Ectodermal cell (in vitro differentiated cells): ENCODE measurements around the gene LDLRAD4.

Experiments
- H3K27ac ChIP-seq: 2 replicates; pipeline ENCODE4 v1.7.0; 2013; ENCODE audit warnings: mild to moderate bottlenecking, low read depth, low read length; ENCODE audit not compliant: insufficient read depth, poor library complexity, severe bottlenecking
- H3K27me3 ChIP-seq: 2 replicates; pipeline ENCODE4 v1.7.0; 2013; ENCODE audit warnings: mild to moderate bottlenecking, low read length; ENCODE audit not compliant: insufficient read depth, control insufficient read depth, poor library complexity, severe bottlenecking
- H3K36me3 ChIP-seq: one replicate; pipeline ENCODE4 v1.7.0; 2013; ENCODE audit warnings: low read length; ENCODE audit not compliant: control insufficient read depth, insufficient read depth
- H3K4me1 ChIP-seq: one replicate; pipeline ENCODE4 v1.7.0; 2013; ENCODE audit warnings: low read length; ENCODE audit not compliant: control insufficient read depth, insufficient read depth
- H3K4me3 ChIP-seq: 2 replicates; pipeline ENCODE4 v1.7.0; 2013; ENCODE audit warnings: low read depth, low read length, control low read depth; ENCODE audit not compliant: insufficient read depth
- H3K9me3 ChIP-seq: 2 replicates; pipeline ENCODE4 v1.7.0; 2013; ENCODE audit warnings: mild to moderate bottlenecking, low read length, moderate library complexity; ENCODE audit not compliant: control insufficient read depth
- WGBS, 2 experiments: methylation state at CpG; one replicate each; pipeline ENCODE4 v1.1.7; 2013; ENCODE audit warnings: missing lambda C conversion rate in 2 of 2; 5-methylcytosine and 5-hydroxymethylcytosine counted together

Gene LDLRAD4

GRCh38 chr18:13587477-13587876, 368.9 kb downstream of the LDLRAD4 start:
- WGBS, 2 experiments: 93 to 94% methylated on average over 3 of the region's 3 CpGs
- Histone ChIP-seq H3K27ac (no peak overlapping the region), H3K4me3 (no peak overlapping the region), H3K4me1 (peaks cover 5% of the 10 kb centered on the region), H3K36me3 (no peaks in the 10 kb centered on the region), H3K9me3 (no peaks in the 10 kb centered on the region), H3K27me3 (no peaks in the 10 kb centered on the region)

GRCh38 chr18:13587937-13588336, 369.4 kb downstream of the LDLRAD4 start:
- Histone ChIP-seq H3K4me3 (no peak overlapping the region), H3K27me3 (no peaks in the 10 kb centered on the region), H3K27ac (no peak overlapping the region), H3K9me3 (no peaks in the 10 kb centered on the region), H3K36me3 (no peaks in the 10 kb centered on the region), H3K4me1 (peaks cover 5% of the 10 kb centered on the region)
- 94 to 97% methylated on average over 3 of the region's 3 CpGs for WGBS, 2 experiments

GRCh38 chr18:13589316-13589715, 370.8 kb downstream of the LDLRAD4 start:
- WGBS, 2 experiments: 91 to 96% methylated on average over 4 of the region's 4 CpGs
- Histone ChIP-seq H3K4me3 (no peak overlapping the region), H3K36me3 (no peaks in the 10 kb centered on the region), H3K27ac (no peak overlapping the region), H3K4me1 (no peaks in the 10 kb centered on the region), H3K9me3 (no peaks in the 10 kb centered on the region), H3K27me3 (no peaks in the 10 kb centered on the region)

- H3K36me3 ChIP-seq: no peaks in the 10 kb centered on the region
- H3K4me3 ChIP-seq: no peak overlapping the region
- 82 to 83% methylated on average over 9 of the region's 9 CpGs for WGBS, 2 experiments
- no peaks in the 10 kb centered on the region for H3K4me1 ChIP-seq
- H3K27me3 ChIP-seq: no peaks in the 10 kb centered on the region
- no peaks in the 10 kb centered on the region for H3K9me3 ChIP-seq
- H3K27ac ChIP-seq: no peak overlapping the region
Observed at GRCh38 chr18:13589943-13590342, 371.4 kb downstream of the LDLRAD4 start.

- Histone ChIP-seq H3K36me3 (no peaks in the 10 kb centered on the region), H3K9me3 (no peaks in the 10 kb centered on the region), H3K27ac (no peak overlapping the region), H3K4me1 (no peaks in the 10 kb centered on the region), H3K27me3 (no peaks in the 10 kb centered on the region), H3K4me3 (no peak overlapping the region)
- WGBS, 2 experiments: 89 to 90% methylated on average over 3 of the region's 3 CpGs
Observed at GRCh38 chr18:13592246-13592645, 373.7 kb downstream of the LDLRAD4 start.

GRCh38 chr18:13594551-13594950, 376.0 kb downstream of the LDLRAD4 start:
- no peaks in the 10 kb centered on the region for H3K27me3 ChIP-seq
- no peak overlapping the region for H3K27ac ChIP-seq
- no peaks in the 10 kb centered on the region for H3K4me1 ChIP-seq
- H3K36me3 ChIP-seq: no peaks in the 10 kb centered on the region
- H3K9me3 ChIP-seq: peaks cover 2% of the 10 kb centered on the region
- WGBS, 2 experiments: 91 to 92% methylated on average over 2 of the region's 2 CpGs
- no peak overlapping the region for H3K4me3 ChIP-seq

- no peaks in the 10 kb centered on the region for H3K27me3 ChIP-seq
- H3K36me3 ChIP-seq: no peaks in the 10 kb centered on the region
- no peaks in the 10 kb centered on the region for H3K4me1 ChIP-seq
- H3K9me3 ChIP-seq: peaks cover 2% of the 10 kb centered on the region
- no peak overlapping the region for H3K27ac ChIP-seq
- no peak overlapping the region for H3K4me3 ChIP-seq
Observed at GRCh38 chr18:13597068-13597467, 378.5 kb downstream of the LDLRAD4 start.

GRCh38 chr18:13598591-13598990, 380.0 kb downstream of the LDLRAD4 start:
- no peaks in the 10 kb centered on the region for H3K27me3 ChIP-seq
- no peaks in the 10 kb centered on the region for H3K36me3 ChIP-seq
- H3K4me1 ChIP-seq: no peaks in the 10 kb centered on the region
- peaks cover 2% of the 10 kb centered on the region for H3K9me3 ChIP-seq
- WGBS, 2 experiments: 94 to 98% methylated on average over 2 of the region's 2 CpGs
- no peak overlapping the region for H3K27ac ChIP-seq
- no peak overlapping the region for H3K4me3 ChIP-seq

- peaks cover 2% of the 10 kb centered on the region for H3K9me3 ChIP-seq
- no peak overlapping the region for H3K4me3 ChIP-seq
- WGBS, 2 experiments: 83 to 84% methylated on average over 1 of the region's 1 CpG
- no peaks in the 10 kb centered on the region for H3K27me3 ChIP-seq
- H3K36me3 ChIP-seq: no peaks in the 10 kb centered on the region
- no peaks in the 10 kb centered on the region for H3K4me1 ChIP-seq
- H3K27ac ChIP-seq: no peak overlapping the region
Observed at GRCh38 chr18:13599031-13599430, 380.5 kb downstream of the LDLRAD4 start.

- Histone ChIP-seq H3K4me3 (no peak overlapping the region), H3K4me1 (no peaks in the 10 kb centered on the region), H3K27ac (no peak overlapping the region), H3K27me3 (no peaks in the 10 kb centered on the region), H3K9me3 (no peaks in the 10 kb centered on the region), H3K36me3 (no peaks in the 10 kb centered on the region)
- whole genome bisulfite sequencing, 2 experiments: 74 to 80% methylated on average over 14 of the region's 14 CpGs
Observed at GRCh38 chr18:13603304-13604019, 384.9 kb downstream of the LDLRAD4 start.

- Histone ChIP-seq H3K9me3 (no peaks in the 10 kb centered on the region), H3K4me3 (no peak overlapping the region), H3K27ac (no peak overlapping the region), H3K27me3 (no peaks in the 10 kb centered on the region), H3K36me3 (no peaks in the 10 kb centered on the region), H3K4me1 (no peaks in the 10 kb centered on the region)
- WGBS, 2 experiments: 93% methylated on average over 7 of the region's 7 CpGs
Observed at GRCh38 chr18:13604786-13605185, 386.2 kb downstream of the LDLRAD4 start.
